WTC11 (cell line): Measurements from ENCODE around the gene HPN. TPM values are rescaled to one million over a fixed set of nuclear protein-coding genes. Genes with fewer than 3 reads are reported as not detected.

Source experiments
- ATAC-seq: fragments of 200-7000 bp; cut with Tn5 transposase; 2 replicates; pipeline ENCODE4 v1.10.0; 2021; ENCODE audit warnings: mild to moderate bottlenecking, moderate library complexity
- CTCF ChIA-PET: fragments of 300-600 bp; sonication (Branson Sonifier 250); formaldehyde crosslinking; loops from one replicate; lab custom pipeline; 2021; ENCODE audit warnings: antibody characterized with exemption; lab: Charles Lee
- POLR2A ChIA-PET: fragments of 350-600 bp; sonication (Branson Sonifier 250); formaldehyde crosslinking; loops from one replicate; lab custom pipeline; 2021; ENCODE audit warnings: antibody characterized with exemption; lab: Charles Lee
- DNase-seq: peaks from one replicate; pipeline ENCODE4 v3.0.0; 2021; ENCODE audit warnings: low spot score
- H3K27ac Mint-ChIP-seq: 2 replicates; pipeline ENCODE4 v1.8.0; 2021; ENCODE audit warnings: mixed read lengths
- H3K27me3 Mint-ChIP-seq: 2 replicates; pipeline ENCODE4 v1.8.0; 2021; ENCODE audit warnings: low read depth, mild to moderate bottlenecking, moderate library complexity, mixed read lengths
- H3K36me3 Mint-ChIP-seq: 2 replicates; pipeline ENCODE4 v1.8.0; 2021; ENCODE audit warnings: mixed read lengths
- H3K4me1 Mint-ChIP-seq: 2 replicates; pipeline ENCODE4 v1.8.0; 2022; ENCODE audit warnings: mixed read lengths
- H3K4me3 Mint-ChIP-seq: 2 replicates; pipeline ENCODE4 v1.8.0; 2021; ENCODE audit warnings: mild to moderate bottlenecking, moderate library complexity, mixed read lengths
- H3K9me3 Mint-ChIP-seq: 2 replicates; pipeline ENCODE4 v1.8.0; 2021; ENCODE audit warnings: mixed read lengths
- ATF1 ChIP-seq: sonication (generic); formaldehyde crosslinking; IDR thresholded peaks from 2 replicates; pipeline ENCODE4 v1.8.1; 2023; ENCODE audit warnings: mild to moderate bottlenecking, moderate library complexity, missing genetic modification reagents
- ATF3 ChIP-seq: sonication (generic); formaldehyde crosslinking; conservative IDR thresholded peaks from 2 replicates; pipeline ENCODE4 v1.8.1; 2022; ENCODE audit warnings: mild to moderate bottlenecking, missing genetic modification reagents
- E2F4 ChIP-seq: sonication (generic); formaldehyde crosslinking; IDR thresholded peaks from 2 replicates; pipeline ENCODE4 v1.8.1; 2022; ENCODE audit warnings: low read depth, mild to moderate bottlenecking, moderate library complexity, missing genetic modification reagents, borderline replicate concordance
- ELF4 ChIP-seq: sonication (generic); formaldehyde crosslinking; IDR thresholded peaks from 2 replicates; pipeline ENCODE4 v1.8.1; 2022; ENCODE audit warnings: low read depth, mild to moderate bottlenecking, moderate library complexity, missing genetic modification reagents
- ETV6 ChIP-seq: sonication (generic); formaldehyde crosslinking; IDR thresholded peaks from 2 replicates; pipeline ENCODE4 v1.8.1; 2022; ENCODE audit warnings: mild to moderate bottlenecking, missing genetic modification reagents
- FOXP1 ChIP-seq: sonication (generic); formaldehyde crosslinking; IDR thresholded peaks from 2 replicates; pipeline ENCODE4 v1.8.0; 2022; ENCODE audit warnings: missing genetic modification reagents, mild to moderate bottlenecking, moderate library complexity, borderline replicate concordance
- GABPB1 ChIP-seq: sonication (generic); formaldehyde crosslinking; IDR thresholded peaks from 2 replicates; pipeline ENCODE4 v1.8.1; 2023; ENCODE audit warnings: mild to moderate bottlenecking, missing genetic modification reagents
- IRF2 ChIP-seq: sonication (generic); formaldehyde crosslinking; IDR thresholded peaks from 2 replicates; pipeline ENCODE4 v1.8.0; 2022; ENCODE audit warnings: low read depth, missing genetic modification reagents, borderline replicate concordance
- JUN ChIP-seq: sonication (generic); formaldehyde crosslinking; IDR thresholded peaks from 2 replicates; pipeline ENCODE4 v1.8.0; 2023; ENCODE audit warnings: mild to moderate bottlenecking, missing genetic modification reagents
- MYBL2 ChIP-seq: sonication (generic); formaldehyde crosslinking; IDR thresholded peaks from 2 replicates; pipeline ENCODE4 v1.8.1; 2023; ENCODE audit warnings: mild to moderate bottlenecking, moderate library complexity, missing genetic modification reagents
- NFATC4 ChIP-seq: fragments of 250-450 bp; sonication (Bioruptor Pico); IDR thresholded peaks from 2 replicates; pipeline ENCODE4 v1.9.0; 2021; ENCODE audit warnings: mild to moderate bottlenecking
- PRDM15 ChIP-seq: sonication (generic); formaldehyde crosslinking; IDR thresholded peaks from 2 replicates; pipeline ENCODE4 v1.8.0; 2022; ENCODE audit warnings: missing genetic modification reagents
- RELA ChIP-seq: sonication (generic); formaldehyde crosslinking; IDR thresholded peaks from 2 replicates; pipeline ENCODE4 v1.8.1; 2022; ENCODE audit warnings: missing genetic modification reagents, mild to moderate bottlenecking, borderline replicate concordance
- RORB ChIP-seq: fragments of 250-450 bp; sonication (Bioruptor Pico); IDR thresholded peaks from 2 replicates; pipeline ENCODE4 v1.9.0; 2021; ENCODE audit warnings: mild to moderate bottlenecking
- TCF7 ChIP-seq: sonication (generic); formaldehyde crosslinking; IDR thresholded peaks from 2 replicates; pipeline ENCODE4 v1.8.0; 2022; ENCODE audit warnings: mild to moderate bottlenecking, low read depth, missing genetic modification reagents, moderate library complexity
- ZBTB21 ChIP-seq: sonication (generic); formaldehyde crosslinking; IDR thresholded peaks from 2 replicates; pipeline ENCODE4 v1.8.1; 2023; ENCODE audit warnings: mild to moderate bottlenecking, missing genetic modification reagents, borderline replicate concordance
- ZBTB43 ChIP-seq: sonication (generic); formaldehyde crosslinking; IDR thresholded peaks from 2 replicates; pipeline ENCODE4 v1.8.1; 2023; ENCODE audit warnings: mild to moderate bottlenecking, missing genetic modification reagents
- ZMAT4 ChIP-seq: fragments of 250-450 bp; sonication (Bioruptor Pico); IDR thresholded peaks from 2 replicates; pipeline ENCODE4 v1.9.0; 2021; ENCODE audit warnings: mild to moderate bottlenecking
- ZNF317 ChIP-seq: sonication (generic); formaldehyde crosslinking; IDR thresholded peaks from 2 replicates; pipeline ENCODE4 v1.8.1; 2023; ENCODE audit warnings: low read depth, mild to moderate bottlenecking, moderate library complexity, missing genetic modification reagents, borderline replicate concordance
- ZNF425 ChIP-seq: fragments of 250-450 bp; sonication (Bioruptor Pico); conservative IDR thresholded peaks from 2 replicates; pipeline ENCODE4 v1.9.0; 2021; ENCODE audit warnings: mild to moderate bottlenecking
- ZNF512 ChIP-seq: sonication (generic); formaldehyde crosslinking; IDR thresholded peaks from 2 replicates; pipeline ENCODE4 v1.8.1; 2022; ENCODE audit warnings: missing genetic modification reagents, borderline replicate concordance
- ZNF671 ChIP-seq: fragments of 250-450 bp; sonication (Bioruptor Pico); IDR thresholded peaks from 2 replicates; pipeline ENCODE4 v1.8.0; 2021; ENCODE audit warnings: mild to moderate bottlenecking
- total RNA-seq: library from RNA; stranded (reverse); gene quantifications from 3 replicates; pipeline ENCODE4 v1.2.3, GENCODE V29; 2021

Gene HPN
- total RNA-seq, 1 experiment from 2014 or later, result 20.8 TPM

GRCh38 chr19:35030257-35031071, 11.1 kb upstream of the HPN start, which contains the start of gene SCN1B:
TSS of gene SCN1B (plus strand) at chr19:35030470. CDS start at chr19:35030821, 351 bp downstream.
- Mint-ChIP-seq H3K9me3 (no peaks in the 10 kb centered on the region), H3K27ac (no peak within 1 kb of the TSS), H3K4me1 (peaks cover 8% of the 10 kb centered on the region), H3K4me3 (peak within 1 kb of the TSS; percentile 79), H3K27me3 (peaks cover 48% of the 10 kb centered on the region), H3K36me3 (peaks cover 25% of the 10 kb centered on the region)
- DNase-seq (peak; percentile 70), ATAC-seq (peak; percentile 60)
- CTCF ChIA-PET, result interaction anchor here (0.9 to 2.1 kb wide), 5 partner anchors 14 to 192 kb away, joined by 3 to 10 read pairs (median 6); no protein-coding TSS in a partner anchor
- POLR2A ChIA-PET, result interaction anchor here (0.6 kb wide), 1 partner anchor 297 kb away, joined by 3 read pairs; the partner anchor contains the start of gene ZNF181
- TF ChIP-seq ETV6 (no peak), ELF4 (CRISPR knock-in tag) (no peak), ATF1 (CRISPR knock-in tag) (no peak), ZBTB43 (CRISPR knock-in tag) (no peak), E2F4 (CRISPR knock-in tag) (no peak), GABPB1 (CRISPR knock-in tag) (no peak), RELA (no peak), ZMAT4 (CRISPR knock-in tag) (no peak), ATF3 (no peak), ZNF671 (peak; percentile 8; the same call in 1 of the 2 replicates), JUN (no peak), ZBTB21 (CRISPR knock-in tag) (no peak), ZNF317 (CRISPR knock-in tag) (no peak), PRDM15 (CRISPR knock-in tag) (no peak), IRF2 (CRISPR knock-in tag) (no peak), MYBL2 (CRISPR knock-in tag) (no peak), NFATC4 (CRISPR knock-in tag) (0 out of 2 replicates have a peak, but pooled peaks have one; percentile 26), RORB (CRISPR knock-in tag) (no peak), FOXP1 (CRISPR knock-in tag) (no peak), ZNF425 (no peak), ZNF512 (CRISPR knock-in tag) (no peak), TCF7 (CRISPR knock-in tag) (no peak)
